ENCODE measurements around the gene HSD11B2.
A peak's percentile ranks its signal among the peaks of the same experiment; 100 is the strongest.

The HSD11B2 gene

GRCh38 chr16:67396159-67397035, 34.5 kb upstream of the HSD11B2 start:
- no peak for DNase-seq

- DNase-seq: no peak
Observed at GRCh38 chr16:67397036-67397801, 33.7 kb upstream of the HSD11B2 start.

GRCh38 chr16:67397812-67398545, 32.9 kb upstream of the HSD11B2 start:
- DNase-seq: no peak

GRCh38 chr16:67398546-67399217, 32.2 kb upstream of the HSD11B2 start:
- no peak for DNase-seq

GRCh38 chr16:67399218-67399733, 31.6 kb upstream of the HSD11B2 start:
- peak in 1 of 2 donors; percentile 57 for DNase-seq

- DNase-seq: no peak
Observed at GRCh38 chr16:67399749-67400704, 30.9 kb upstream of the HSD11B2 start.

GRCh38 chr16:67400901-67401300, 30.0 kb upstream of the HSD11B2 start:
- no peak for DNase-seq

- no peak for DNase-seq
Observed at GRCh38 chr16:67403976-67404555, 26.9 kb upstream of the HSD11B2 start.

- DNase-seq: no peak
Observed at GRCh38 chr16:67404740-67405226, 26.1 kb upstream of the HSD11B2 start.

GRCh38 chr16:67405336-67405735, 25.6 kb upstream of the HSD11B2 start:
- DNase-seq: no peak

GRCh38 chr16:67406111-67406971, 24.6 kb upstream of the HSD11B2 start:
- DNase-seq: no peak

GRCh38 chr16:67407176-67407787, 23.6 kb upstream of the HSD11B2 start:
- DNase-seq: no peak

- no peak for DNase-seq
Observed at GRCh38 chr16:67407788-67408452, 23.0 kb upstream of the HSD11B2 start.

GRCh38 chr16:67409631-67410030, 21.3 kb upstream of the HSD11B2 start:
- no peak for DNase-seq

GRCh38 chr16:67411339-67411738, 19.6 kb upstream of the HSD11B2 start:
- DNase-seq: no peak

- no peak for DNase-seq
Observed at GRCh38 chr16:67412294-67412693, 18.6 kb upstream of the HSD11B2 start.

GRCh38 chr16:67413978-67414911, 16.7 kb upstream of the HSD11B2 start:
- DNase-seq: peak; percentile 49 to 79

Data from inflammatory macrophage treated with lipopolysaccharide for 1 hour (primary cell).